Progenitor cell of endocrine pancreas (in vitro differentiated cells): ENCODE measurements around the gene VRK3. TPM values are rescaled to one million over a fixed set of nuclear protein-coding genes. Genes with fewer than 3 reads are reported as not detected.

Source experiments
- DNase-seq: peaks from one replicate; pipeline ENCODE4 v3.0.0; 2021; ENCODE audit warnings: low spot score; ENCODE audit not compliant: unreplicated experiment
- H3K27ac Mint-ChIP-seq: 2 replicates; pipeline ENCODE4 v1.8.0; 2021; ENCODE audit warnings: mild to moderate bottlenecking, moderate library complexity, mixed read lengths
- H3K27me3 Mint-ChIP-seq: 2 replicates; pipeline ENCODE4 v1.8.0; 2021; ENCODE audit warnings: mixed read lengths
- H3K36me3 Mint-ChIP-seq: 2 replicates; pipeline ENCODE4 v1.8.0; 2022; ENCODE audit warnings: mixed read lengths; ENCODE audit not compliant: insufficient read depth
- H3K4me1 Mint-ChIP-seq: 2 replicates; pipeline ENCODE4 v1.8.0; 2021; ENCODE audit warnings: low read depth, mixed read lengths
- H3K4me3 Mint-ChIP-seq: 2 replicates; pipeline ENCODE4 v1.8.0; 2021; ENCODE audit warnings: low read depth, mild to moderate bottlenecking, moderate library complexity, mixed read lengths
- H3K9me3 Mint-ChIP-seq: 2 replicates; pipeline ENCODE4 v1.8.0; 2021; ENCODE audit warnings: low read depth, mixed read lengths
- CTCF ChIP-seq: fragments of 200-600 bp; sonication (generic); IDR thresholded peaks from one replicate; pipeline ENCODE4 v1.5.0; 2021; ENCODE audit warnings: antibody characterized with exemption, mild to moderate bottlenecking; ENCODE audit not compliant: unreplicated experiment
- total RNA-seq: library from RNA; stranded (reverse); gene quantifications from 2 replicates; pipeline ENCODE4 v1.2.1, GENCODE V29; 2021

The VRK3 gene
- total RNA-seq, 1 donor from 2014 or later = 53.4 TPM

- no peak for DNase-seq
- H3K9me3 Mint-ChIP-seq = no peaks in the 10 kb centered on the region
- no peak for TF ChIP-seq CTCF
- no peaks in the 10 kb centered on the region for H3K4me1 Mint-ChIP-seq
- no peak overlapping the region for H3K27ac Mint-ChIP-seq
- H3K27me3 Mint-ChIP-seq = no peaks in the 10 kb centered on the region
- no peak overlapping the region for H3K4me3 Mint-ChIP-seq
- H3K36me3 Mint-ChIP-seq = peaks cover 18% of the 10 kb centered on the region
Measured at GRCh38 chr19:49988007-49988406, 37.2 kb downstream of the VRK3 start.

- no peaks in the 10 kb centered on the region for H3K27me3 Mint-ChIP-seq
- H3K36me3 Mint-ChIP-seq = peaks cover 11% of the 10 kb centered on the region
- no peaks in the 10 kb centered on the region for H3K9me3 Mint-ChIP-seq
- DNase-seq = peak; percentile 94
- peak overlapping the region; percentile 10 for H3K27ac Mint-ChIP-seq
- peak; percentile 23 for TF ChIP-seq CTCF
- H3K4me3 Mint-ChIP-seq = no peak overlapping the region
- H3K4me1 Mint-ChIP-seq = no peaks in the 10 kb centered on the region
Measured at GRCh38 chr19:49987159-49987698, 37.9 kb downstream of the VRK3 start.

- H3K4me3 Mint-ChIP-seq = no peak overlapping the region
- no peaks in the 10 kb centered on the region for H3K9me3 Mint-ChIP-seq
Measured at GRCh38 chr19:49986354-49986753, 38.8 kb downstream of the VRK3 start.

GRCh38 chr19:49985871-49986270 lies 39.3 kb downstream of the VRK3 start:
- Mint-ChIP-seq H3K27ac (no peak overlapping the region), H3K4me1 (no peaks in the 10 kb centered on the region), H3K27me3 (no peaks in the 10 kb centered on the region), H3K4me3 (no peak overlapping the region), H3K36me3 (peaks cover 6% of the 10 kb centered on the region), H3K9me3 (no peaks in the 10 kb centered on the region)
- no peak for DNase-seq
- no peak for TF ChIP-seq CTCF

More at GRCh38 chr19:49986354-49986753, 38.8 kb downstream of the VRK3 start:
- H3K27me3 Mint-ChIP-seq = no peaks in the 10 kb centered on the region
- H3K27ac Mint-ChIP-seq = no peak overlapping the region
- H3K4me1 Mint-ChIP-seq = no peaks in the 10 kb centered on the region
- TF ChIP-seq CTCF = no peak
- DNase-seq = no peak
- peaks cover 10% of the 10 kb centered on the region for H3K36me3 Mint-ChIP-seq

- Mint-ChIP-seq H3K36me3 (peaks cover 6% of the 10 kb centered on the region), H3K27me3 (no peaks in the 10 kb centered on the region), H3K4me1 (no peaks in the 10 kb centered on the region), H3K27ac (no peak overlapping the region), H3K9me3 (no peaks in the 10 kb centered on the region), H3K4me3 (no peak overlapping the region)
- no peak for TF ChIP-seq CTCF
- DNase-seq = no peak
Measured at GRCh38 chr19:49984491-49984890, 40.7 kb downstream of the VRK3 start.
